Measurements from ENCODE around the gene ATAD3C. TPM values are rescaled to one million over a fixed set of nuclear protein-coding genes. Genes with fewer than 3 reads are reported as not detected.

The ATAD3C gene
- total and polyA plus RNA-seq, 2 of the 8 experiments (the other 6 are each of a cell fraction or from before 2014, with no cell fraction given), result 2.0 to 2.7 TPM

GRCh38 chr1:1455366-1455884 is 5.9 kb downstream of the ATAD3C start:
- H3K4me3 ChIP-seq (ENCODE audit: extremely low read depth in 1 of 4, insufficient read depth in 2 of 4, low read depth in 3 of 4, low read length in 4 of 4), result no peak overlapping the region
- no peaks in the 10 kb centered on the region for H3K79me1 ChIP-seq (ENCODE audit: low read depth, low read length)
- H3K23me2 ChIP-seq (ENCODE audit: low read depth, low read length), result no peaks in the 10 kb centered on the region
- H3K9ac ChIP-seq (replicated peaks in 1 of 4; ENCODE audit: extremely low read depth in 1 of 4, low read depth in 3 of 4, low read length in 3 of 4), result no peak overlapping the region
- no peak overlapping the region for H2BK15ac ChIP-seq (ENCODE audit: low read length)
- no peak overlapping the region for H2BK20ac ChIP-seq (ENCODE audit: low read length)
- H4K8ac ChIP-seq (ENCODE audit: extremely low read depth, insufficient read depth, low read length), result no peak overlapping the region
- H4K20me1 ChIP-seq (replicated peaks in 1 of 2; ENCODE audit: control insufficient read depth in 1 of 2, insufficient read depth in 2 of 2, low read length in 2 of 2), result no peaks in the 10 kb centered on the region
- H3K23ac ChIP-seq (ENCODE audit: insufficient read length), result no peak overlapping the region
- no peak overlapping the region for H3K4ac ChIP-seq (replicated peaks; ENCODE audit: insufficient read length, low read depth, low read length)
- H4K91ac ChIP-seq (replicated peaks; ENCODE audit: insufficient read length, low read length), result no peak overlapping the region
- H3K27me3 ChIP-seq (replicated peaks in 1 of 4; ENCODE audit: control insufficient read depth in 3 of 4, extremely low read depth in 1 of 4, insufficient read depth in 3 of 4, low read length in 3 of 4), result no peaks in the 10 kb centered on the region
- no peak overlapping the region for H2AK5ac ChIP-seq (ENCODE audit: low read depth, low read length)
- no peak overlapping the region for H3K27ac ChIP-seq (ENCODE audit: low read depth, low read length)
- no peak overlapping the region for H3K4me2 ChIP-seq (ENCODE audit: insufficient read depth in 1 of 2, low read depth in 2 of 2, low read length in 2 of 2)
- no peak overlapping the region for H2AFZ ChIP-seq (ENCODE audit: low read length)
- no peak overlapping the region for H3K18ac ChIP-seq (ENCODE audit: extremely low read depth, low read length)
- DNase-seq (ENCODE audit: low read depth in 1 of 2, low spot score in 2 of 2) (no peak), FAIRE-seq (no peak)
- ChIA-PET CTCF (ENCODE audit: partially characterized antibody) (interaction anchor here (0.7 to 1.2 kb wide), 3 partner anchors 14 to 49 kb away, joined by 3 to 4 read pairs (median 3); no protein-coding TSS in a partner anchor), POLR2A (ENCODE audit: partially characterized antibody) (interaction anchor here (0.6 to 1.4 kb wide), 2 partner anchors 14 to 25 kb away, joined by 3 to 4 read pairs; no protein-coding TSS in a partner anchor)
- H2BK5ac ChIP-seq (ENCODE audit: low read depth, low read length), result no peak overlapping the region
- H3K79me2 ChIP-seq (ENCODE audit: control insufficient read depth in 1 of 2, insufficient read depth in 2 of 2, low read length in 2 of 2), result no peaks in the 10 kb centered on the region
- H3K4me1 ChIP-seq (replicated peaks in 1 of 4; ENCODE audit: control insufficient read depth in 3 of 4, insufficient read depth in 4 of 4, low read length in 3 of 4), result no peaks in the 10 kb centered on the region
- no peaks in the 10 kb centered on the region for H3K36me3 ChIP-seq (ENCODE audit: control insufficient read depth in 2 of 4, insufficient read depth in 4 of 4, low read length in 3 of 4)
- no peaks in the 10 kb centered on the region for H3K9me3 ChIP-seq (ENCODE audit: insufficient read depth in 2 of 2, low read depth in 1 of 2, low read length in 1 of 2)
- no peak overlapping the region for H2BK12ac ChIP-seq (ENCODE audit: low read depth, low read length)
- no peak overlapping the region for H3K14ac ChIP-seq (ENCODE audit: insufficient read length)
- no peak overlapping the region for H2BK120ac ChIP-seq (replicated peaks; ENCODE audit: low read depth, low read length)
- H4K5ac ChIP-seq (ENCODE audit: insufficient read length, low read depth, low read length), result no peak overlapping the region
- H3K56ac ChIP-seq (replicated peaks; ENCODE audit: insufficient read length, low read depth, low read length), result no peak overlapping the region
- 95% methylated on average over 28 of the region's 30 CpGs; no CpG with 5 or more reads in 1 of the 2 experiments for WGBS, 2 experiments (ENCODE audit: extremely low coverage in 1 of 2, insufficient coverage in 1 of 2, insufficient read length in 1 of 2, insufficient replicate concordance in 2 of 2, low coverage in 1 of 2, low lambda C conversion rate in 2 of 2, missing lambda C conversion rate in 1 of 2)
- TF ChIP-seq NRF1 (IDR thresholded peaks at IDR 0.05; ENCODE audit: low read depth, low read length), result no peak
- TF ChIP-seq SIRT6 (IDR thresholded peaks at IDR 0.05; ENCODE audit: low read length), result no peak
- TF ChIP-seq CTCF (IDR thresholded peaks at IDR 0.05; ENCODE audit: control extremely low read depth in 1 of 3, insufficient read depth in 1 of 3, low read depth in 1 of 3, low read length in 3 of 3), result no peak
- no peak for TF ChIP-seq PHF8 (conservative IDR thresholded peaks at IDR 0.05; ENCODE audit: low read depth, low read length)
- TF ChIP-seq TAF1 (IDR thresholded peaks at IDR 0.05; ENCODE audit: low read depth, low read length), result no peak
- TF ChIP-seq BRCA1 (IDR thresholded peaks at IDR 0.05; ENCODE audit: low read depth, low read length), result no peak
- no peak for TF ChIP-seq ASH2L (IDR thresholded peaks at IDR 0.05; ENCODE audit: low read length)
- no peak for TF ChIP-seq SP1 (IDR thresholded peaks at IDR 0.05; ENCODE audit: low read depth, low read length)
- TF ChIP-seq RNF2 (IDR thresholded peaks at IDR 0.05; ENCODE audit: borderline replicate concordance, low read depth, low read length, missing control alignments, poor library complexity, severe bottlenecking), result no peak
- no peak for TF ChIP-seq CBX8 (IDR thresholded peaks at IDR 0.05; ENCODE audit: borderline replicate concordance, low read depth, low read length)
- TF ChIP-seq TEAD4 (IDR thresholded peaks at IDR 0.05; ENCODE audit: low read depth, low read length), result no peak
- no peak for TF ChIP-seq JUN (IDR thresholded peaks at IDR 0.05; ENCODE audit: low read depth, low read length)

All from H1 (cell line).